SU-DHL-6 (cell line): ENCODE data around the gene ZNF780B.

Experiments used
- CTCF ChIP-seq: fragments of 200-600 bp; sonication (generic); IDR thresholded peaks from one replicate; pipeline ENCODE4 v1.5.1; 2017; ENCODE audit warnings: antibody characterized with exemption, mild to moderate bottlenecking, low read length, moderate library complexity; ENCODE audit not compliant: insufficient read depth, poor library complexity, severe bottlenecking
- EZH2phosphoT487 ChIP-seq: fragments of 200-600 bp; sonication (generic), shearing (Covaris generic); conservative IDR thresholded peaks from 2 replicates; pipeline ENCODE4 v1.6.1; 2018; ENCODE audit warnings: mild to moderate bottlenecking, antibody characterized with exemption, low read length, moderate library complexity, mixed read lengths

GRCh38 chr19:40080289-40080688, 24.3 kb upstream of the ZNF780B start:
- TF ChIP-seq CTCF (no peak), EZH2phosphoT487 (no peak)
